T-cell (primary cell): ENCODE measurements around the gene PNPLA8. TPM values are rescaled to one million over a fixed set of nuclear protein-coding genes. Genes with fewer than 3 reads are reported as not detected.
"Not testable (repeated sequence)": the region's sequence is repeated elsewhere in the genome, so short reads cannot be mapped to it uniquely, and the experiment has no call there.

Experiments
- ATAC-seq, 4 experiments: fragments of 200-7000 bp in 3 of 4; fragments of 150-1000 bp in 1 of 4; cut with Tn5 transposase; replicated peaks in 1 of 4; 1 replicate in 3 of 4; 2 replicates in 1 of 4; pipeline ENCODE4 v1.10.0; 2021; ENCODE audit warnings: moderate library complexity in 3 of 4, mild to moderate bottlenecking in 2 of 4, moderate number of reproducible peaks in 1 of 4
- CTCF ChIA-PET, 2 donors: fragments of 300-600 bp; sonication (Branson Sonifier 250); formaldehyde crosslinking; loops; one replicate each; lab custom pipeline; 2022; ENCODE audit warnings: antibody characterized with exemption in 2 of 2; lab: Charles Lee
- POLR2A ChIA-PET, 2 donors: fragments of 300-600 bp; sonication (Branson Sonifier 250); formaldehyde crosslinking; loops; one replicate each; lab custom pipeline; 2022; ENCODE audit warnings: antibody characterized with exemption in 2 of 2; lab: Charles Lee
- DNase-seq, 35 experiments: peaks; one replicate each; pipeline versions ENCODE4 v3.0.0 to v3.0.0-alpha.2; 2013 to 2023
- H3K27ac ChIP-seq: one replicate; pipeline ENCODE4 v1.5.1; 2013; ENCODE audit warnings: low read length
- H3K27me3 ChIP-seq, 2 experiments: replicated peaks in 1 of 2; 1 replicate in 1 of 2; 2 replicates in 1 of 2; pipeline versions ENCODE4 v1.6.1 to v1.7.0; 2013; ENCODE audit warnings: low read length in 1 of 2, mixed read lengths in 1 of 2; ENCODE audit not compliant: control insufficient read depth in 2 of 2, insufficient read depth in 2 of 2; ENCODE audit errors: extremely low read depth in 1 of 2
- H3K36me3 ChIP-seq, 2 donors: 1 replicate in 1 of 2; 2 replicates in 1 of 2; pipeline versions ENCODE4 v1.6.1 to v1.7.0; 2013; ENCODE audit warnings: low read length in 1 of 2; ENCODE audit not compliant: control insufficient read depth in 2 of 2, insufficient read depth in 1 of 2; ENCODE audit errors: extremely low read depth in 1 of 2
- H3K4me1 ChIP-seq, 2 experiments: 1 replicate in 1 of 2; 2 replicates in 1 of 2; pipeline versions ENCODE4 v1.6.1 to v1.7.0; 2013; ENCODE audit warnings: low read length in 2 of 2, mixed read lengths in 1 of 2; ENCODE audit not compliant: insufficient read depth in 2 of 2, control insufficient read depth in 1 of 2; ENCODE audit errors: extremely low read depth in 1 of 2
- H3K4me3 ChIP-seq, 2 donors: 1 replicate in 1 of 2; 2 replicates in 1 of 2; pipeline versions ENCODE4 v1.5.1 to v1.7.0; 2013; ENCODE audit warnings: mild to moderate bottlenecking in 2 of 2, low read length in 1 of 2, moderate library complexity in 1 of 2; ENCODE audit not compliant: control insufficient read depth in 1 of 2; ENCODE audit errors: extremely low read depth in 1 of 2
- H3K9me3 ChIP-seq: 2 replicates; pipeline ENCODE4 v1.7.0; 2013
- H3K27ac Mint-ChIP-seq, 2 donors: one replicate each; pipeline ENCODE4 v1.8.0; 2020 to 2021; ENCODE audit warnings: mild to moderate bottlenecking in 2 of 2, mixed read lengths in 2 of 2
- H3K27me3 Mint-ChIP-seq, 2 donors: one replicate each; pipeline ENCODE4 v1.8.0; 2021 to 2022; ENCODE audit warnings: mixed read lengths in 2 of 2
- H3K36me3 Mint-ChIP-seq: one replicate; pipeline ENCODE4 v1.8.0; 2021; ENCODE audit warnings: mixed read lengths
- H3K4me1 Mint-ChIP-seq, 3 donors: one replicate each; pipeline ENCODE4 v1.8.0; 2020 to 2022; ENCODE audit warnings: mixed read lengths in 3 of 3, mild to moderate bottlenecking in 1 of 3
- H3K4me3 Mint-ChIP-seq, 3 donors: one replicate each; pipeline ENCODE4 v1.8.0; 2020 to 2022; ENCODE audit warnings: mild to moderate bottlenecking in 3 of 3, mixed read lengths in 3 of 3, moderate library complexity in 3 of 3
- H3K9me3 Mint-ChIP-seq, 3 donors: one replicate each; pipeline ENCODE4 v1.8.0; 2020 to 2022; ENCODE audit warnings: mixed read lengths in 3 of 3
- WGBS: methylation state at CpG from one replicate; pipeline ENCODE4 v1.1.5; 2013; ENCODE audit warnings: missing lambda C conversion rate; ENCODE audit not compliant: insufficient coverage; 5-methylcytosine and 5-hydroxymethylcytosine counted together
- total RNA-seq, 35 experiments: library from RNA in 6 of 35; stranded (reverse) in 6 of 35; fragments of 120-200 nt in 1 of 35; gene quantifications; one replicate each; pipeline versions ENCODE4 v1.2.1 to v1.2.4 and lab custom pipeline; 2013 to 2026

PNPLA8 gene
- total RNA-seq, 5 donors from 2014 or later (not counting 1 experiment from before 2014, with no cell fraction given) = 17.8 to 55.5 (median 21.8) TPM

- DNase-seq, H3K27ac Mint-ChIP-seq, H3K4me1 ChIP-seq, H3K27me3 Mint-ChIP-seq, H3K4me1 Mint-ChIP-seq, ATAC-seq, H3K36me3 ChIP-seq, H3K4me3 ChIP-seq, H3K36me3 Mint-ChIP-seq, H3K9me3 Mint-ChIP-seq, H3K4me3 Mint-ChIP-seq, CTCF ChIA-PET, H3K27me3 ChIP-seq, H3K9me3 ChIP-seq, H3K27ac ChIP-seq: not testable (repeated sequence)
- POLR2A ChIA-PET = interaction anchor here (0.6 to 0.7 kb wide), 4 partner anchors 73 to 1519 kb away, joined by 3 to 14 read pairs (median 6); no protein-coding TSS in a partner anchor
- WGBS = 20% methylated on average over 1 of the region's 2 CpGs
These were observed 12.3 kb upstream of the PNPLA8 start for GRCh38 chr7:108538236-108538635.

- H3K27ac ChIP-seq = no peak overlapping the region
- DNase-seq = no peak
- no peaks in the 10 kb centered on the region for H3K9me3 ChIP-seq
- CTCF ChIA-PET = no interaction called here
- no peak overlapping the region for H3K4me3 ChIP-seq
- ATAC-seq = no peak
- no peaks in the 10 kb centered on the region for H3K4me1 ChIP-seq
- no peaks in the 10 kb centered on the region for H3K4me1 Mint-ChIP-seq
- H3K27ac Mint-ChIP-seq = no peak overlapping the region
- POLR2A ChIA-PET = no interaction called here
- no peak overlapping the region for H3K4me3 Mint-ChIP-seq
- WGBS = 100% methylated on average over 1 of the region's 2 CpGs
- H3K27me3 ChIP-seq = no peaks in the 10 kb centered on the region
- H3K36me3 ChIP-seq = no peaks in the 10 kb centered on the region
- no peaks in the 10 kb centered on the region for H3K36me3 Mint-ChIP-seq
- H3K9me3 Mint-ChIP-seq = no peaks in the 10 kb centered on the region
- H3K27me3 Mint-ChIP-seq = peaks cover 9 to 10% of the 10 kb centered on the region in 2 donors
These were observed 11.3 kb upstream of the PNPLA8 start for GRCh38 chr7:108537229-108537628.

- no peak overlapping the region for H3K4me3 Mint-ChIP-seq
- DNase-seq (no peak), ATAC-seq (no peak)
- no peaks in the 10 kb centered on the region for H3K36me3 Mint-ChIP-seq
- no peak overlapping the region for H3K27ac Mint-ChIP-seq
- H3K4me3 ChIP-seq = no peak overlapping the region
- POLR2A ChIA-PET = no interaction called here
- H3K4me1 ChIP-seq = no peaks in the 10 kb centered on the region
- H3K9me3 ChIP-seq = no peaks in the 10 kb centered on the region
- no peaks in the 10 kb centered on the region for H3K4me1 Mint-ChIP-seq
- WGBS = no CpG with 5 or more reads among the region's 1 CpG
- no peaks in the 10 kb centered on the region for H3K27me3 ChIP-seq
- peaks cover 10 to 13% of the 10 kb centered on the region in 2 donors for H3K27me3 Mint-ChIP-seq
- H3K27ac ChIP-seq = no peak overlapping the region
- H3K36me3 ChIP-seq = no peaks in the 10 kb centered on the region
- CTCF ChIA-PET = no interaction called here
- H3K9me3 Mint-ChIP-seq = no peaks in the 10 kb centered on the region
These were observed 9.8 kb upstream of the PNPLA8 start for GRCh38 chr7:108535744-108536143.

GRCh38 chr7:108535257-108535656 lies 9.3 kb upstream of the PNPLA8 start:
- no peak overlapping the region for H3K27ac Mint-ChIP-seq
- no peak overlapping the region for H3K4me3 Mint-ChIP-seq
- no peaks in the 10 kb centered on the region for H3K9me3 Mint-ChIP-seq
- DNase-seq (no peak), ATAC-seq (no peak)
- WGBS = no CpG with 5 or more reads among the region's 5 CpGs
- Histone ChIP-seq H3K9me3 (no peaks in the 10 kb centered on the region), H3K4me1 (no peaks in the 10 kb centered on the region), H3K27ac (no peak overlapping the region), H3K4me3 (no peak overlapping the region), H3K36me3 (no peaks in the 10 kb centered on the region), H3K27me3 (no peaks in the 10 kb centered on the region)
- H3K4me1 Mint-ChIP-seq = no peaks in the 10 kb centered on the region
- ChIA-PET CTCF (no interaction called here), POLR2A (no interaction called here)
- H3K36me3 Mint-ChIP-seq = no peaks in the 10 kb centered on the region
- H3K27me3 Mint-ChIP-seq = peaks cover 10 to 13% of the 10 kb centered on the region in 2 donors

GRCh38 chr7:108533712-108534111 lies 7.8 kb upstream of the PNPLA8 start:
- Histone ChIP-seq H3K4me3 (no peak overlapping the region), H3K9me3 (no peaks in the 10 kb centered on the region), H3K27ac (no peak overlapping the region), H3K36me3 (no peaks in the 10 kb centered on the region), H3K4me1 (no peaks in the 10 kb centered on the region), H3K27me3 (no peaks in the 10 kb centered on the region)
- no peak for DNase-seq
- Mint-ChIP-seq H3K9me3 (no peaks in the 10 kb centered on the region), H3K27me3 (peaks cover 10 to 13% of the 10 kb centered on the region in 2 donors), H3K36me3 (no peaks in the 10 kb centered on the region), H3K4me1 (no peaks in the 10 kb centered on the region), H3K27ac (no peak overlapping the region), H3K4me3 (no peak overlapping the region)
- CTCF ChIA-PET = no interaction called here
- ATAC-seq = no peak
- POLR2A ChIA-PET = interaction anchor here (0.7 kb wide), 2 partner anchors 33 to 842 kb away, joined by 6 to 10 read pairs; no protein-coding TSS in a partner anchor
- WGBS = no CpG with 5 or more reads among the region's 3 CpGs

GRCh38 chr7:108529341-108529740 lies 3.4 kb upstream of the PNPLA8 start:
- no peaks in the 10 kb centered on the region for H3K36me3 Mint-ChIP-seq
- POLR2A ChIA-PET = no interaction called here
- ATAC-seq = no peak
- DNase-seq = no peak
- H3K27me3 ChIP-seq = no peaks in the 10 kb centered on the region
- H3K27me3 Mint-ChIP-seq = peaks cover 2 to 7% of the 10 kb centered on the region in 2 donors
- no peak overlapping the region for H3K27ac ChIP-seq
- no peak overlapping the region for H3K4me3 ChIP-seq
- peaks cover 9 to 11% of the 10 kb centered on the region in 2 experiments for H3K4me1 ChIP-seq
- CTCF ChIA-PET = no interaction called here
- H3K36me3 ChIP-seq = no peaks in the 10 kb centered on the region
- H3K4me1 Mint-ChIP-seq = peaks cover 12 to 14% (median 13%) of the 10 kb centered on the region in 3 donors
- H3K9me3 Mint-ChIP-seq = no peaks in the 10 kb centered on the region
- H3K27ac Mint-ChIP-seq = no peak overlapping the region
- 100% methylated on average over 2 of the region's 3 CpGs for WGBS
- no peak overlapping the region for H3K4me3 Mint-ChIP-seq
- H3K9me3 ChIP-seq = no peaks in the 10 kb centered on the region
